CD14-positive monocyte (primary cell): Measurements from ENCODE around the gene NRM. TPM values are rescaled to one million over a fixed set of nuclear protein-coding genes. Genes with fewer than 3 reads are reported as not detected.

Source experiments
- DNase-seq, 3 donors: peaks; one replicate each; pipeline ENCODE4 v3.0.0-alpha.2; 2011 to 2022
- H2AFZ ChIP-seq: 2 replicates; pipeline ENCODE4 v1.6.0; 2012; ENCODE audit warnings: mild to moderate bottlenecking, low read depth, low read length, inconsistent platforms; ENCODE audit not compliant: insufficient read depth, poor library complexity, severe bottlenecking
- H3K27ac ChIP-seq, 2 donors: 1 replicate in 1 of 2; 2 replicates in 1 of 2; pipeline ENCODE4 v1.5.1; 2012 to 2013; ENCODE audit warnings: low read length in 2 of 2, control low read depth in 1 of 2, inconsistent platforms in 1 of 2, low read depth in 1 of 2, mild to moderate bottlenecking in 1 of 2
- H3K27me3 ChIP-seq, 2 donors: one replicate each; pipeline versions ENCODE4 v1.6.0 to v1.6.1; 2011 to 2013; ENCODE audit warnings: low read length in 2 of 2; ENCODE audit not compliant: control insufficient read depth in 2 of 2, insufficient read depth in 2 of 2
- H3K36me3 ChIP-seq, 2 donors: replicated peaks in 1 of 2; 1 replicate in 1 of 2; 2 replicates in 1 of 2; pipeline versions ENCODE4 v1.5.1 to v1.6.1; 2012 to 2013; ENCODE audit warnings: low read length in 2 of 2, control low read depth in 1 of 2, inconsistent platforms in 1 of 2, mild to moderate bottlenecking in 1 of 2; ENCODE audit not compliant: insufficient read depth in 2 of 2, control insufficient read depth in 1 of 2
- H3K4me1 ChIP-seq, 2 donors: 1 replicate in 1 of 2; 2 replicates in 1 of 2; pipeline versions ENCODE4 v1.5.1 to v1.6.1; 2012 to 2013; ENCODE audit warnings: low read length in 2 of 2, control low read depth in 1 of 2, inconsistent platforms in 1 of 2, mild to moderate bottlenecking in 1 of 2, moderate library complexity in 1 of 2; ENCODE audit not compliant: insufficient read depth in 2 of 2, control insufficient read depth in 1 of 2
- H3K4me2 ChIP-seq: replicated peaks from 2 replicates; pipeline ENCODE3; 2012; ENCODE audit warnings: low read length, moderate library complexity, mild to moderate bottlenecking; ENCODE audit not compliant: poor library complexity, severe bottlenecking; ENCODE audit errors: extremely low read depth
- H3K4me3 ChIP-seq, 3 experiments: fragments of 200-600 bp in 1 of 3; sonication (generic) in 1 of 3; replicated peaks in 1 of 3; 1 replicate in 2 of 3; 2 replicates in 1 of 3; pipeline ENCODE4 v1.5.1; 2011 to 2013; ENCODE audit warnings: low read length in 3 of 3, mild to moderate bottlenecking in 3 of 3, control low read depth in 2 of 3, low read depth in 2 of 3, inconsistent platforms in 1 of 3, moderate library complexity in 1 of 3
- H3K79me2 ChIP-seq: 2 replicates; pipeline ENCODE4 v1.6.0; 2012; ENCODE audit warnings: mild to moderate bottlenecking, control low read depth, inconsistent platforms, low read length, moderate library complexity; ENCODE audit not compliant: insufficient read depth
- H3K9ac ChIP-seq: 2 replicates; pipeline ENCODE4 v1.6.0; 2017; ENCODE audit warnings: low read length, mild to moderate bottlenecking; ENCODE audit not compliant: insufficient read depth, poor library complexity, severe bottlenecking
- H3K9me3 ChIP-seq, 2 donors: replicated peaks in 1 of 2; 1 replicate in 1 of 2; 2 replicates in 1 of 2; pipeline versions ENCODE4 v1.5.1 to v1.6.1; 2012 to 2013; ENCODE audit warnings: low read length in 2 of 2, control low read depth in 1 of 2; ENCODE audit not compliant: control insufficient read depth in 1 of 2, insufficient read depth in 1 of 2
- H4K20me1 ChIP-seq: 2 replicates; pipeline ENCODE4 v1.6.0; 2012; ENCODE audit warnings: mild to moderate bottlenecking, low read length, control low read depth, moderate library complexity; ENCODE audit not compliant: insufficient read depth
- H3K27ac Mint-ChIP-seq, 7 donors: one replicate each; pipeline ENCODE4 v1.8.0; 2020; ENCODE audit warnings: mild to moderate bottlenecking in 7 of 7, mixed read lengths in 7 of 7, moderate library complexity in 6 of 7, inconsistent platforms in 2 of 7
- H3K27me3 Mint-ChIP-seq, 3 donors: one replicate each; pipeline ENCODE4 v1.8.0; 2021 to 2022; ENCODE audit warnings: low read depth in 3 of 3, mild to moderate bottlenecking in 3 of 3, mixed read lengths in 3 of 3, moderate library complexity in 3 of 3, inconsistent platforms in 1 of 3
- H3K36me3 Mint-ChIP-seq, 2 donors: one replicate each; pipeline ENCODE4 v1.8.0; 2020; ENCODE audit warnings: mixed read lengths in 2 of 2, inconsistent platforms in 1 of 2, mild to moderate bottlenecking in 1 of 2
- H3K4me1 Mint-ChIP-seq: one replicate; pipeline ENCODE4 v1.8.0; 2020; ENCODE audit warnings: mild to moderate bottlenecking, mixed read lengths
- H3K4me3 Mint-ChIP-seq, 2 donors: one replicate each; pipeline ENCODE4 v1.8.0; 2020; ENCODE audit warnings: mild to moderate bottlenecking in 2 of 2, mixed read lengths in 2 of 2, moderate library complexity in 1 of 2
- H3K9me3 Mint-ChIP-seq, 7 donors: one replicate each; pipeline ENCODE4 v1.8.0; 2020 to 2022; ENCODE audit warnings: mixed read lengths in 7 of 7, mild to moderate bottlenecking in 6 of 7, moderate library complexity in 6 of 7, inconsistent platforms in 2 of 7
- WGBS: methylation state at CpG from one replicate; pipeline ENCODE4 v1.1.5; 2013; ENCODE audit warnings: missing lambda C conversion rate; ENCODE audit not compliant: insufficient coverage; 5-methylcytosine and 5-hydroxymethylcytosine counted together
- intact Hi-C, 2 donors: fragments of 100-400 bp; cut with micrococcal nuclease; formaldehyde crosslinking; loops; one replicate each; pipeline versions ENCODE4 v1.15.0 to v1.15.1; 2023
- polyA plus RNA-seq, 3 donors: library from polyadenylated mRNA; depleted of rRNA in 1 of 3; unstranded in 2 of 3; stranded (reverse) in 1 of 3; fragments of 300-500 nt in 2 of 3; fragments of >200 nt in 1 of 3; fragmentation: Illumina TruSeq in 2 of 3; gene quantifications; 1 replicate in 2 of 3; 2 replicates in 1 of 3; pipeline ENCODE4 v1.2.3, GENCODE V29; 2012 to 2021
- TF ChIP-seq, protein P1 (sequence below): fragments of 200-600 bp; IDR thresholded peaks from one replicate; pipeline ENCODE4 v1.8.0; 2022; ENCODE audit warnings: antibody characterized with exemption, mild to moderate bottlenecking

The NRM gene
- polyA plus RNA-seq, 3 donors, result 25.9 to 36.0 (median 35.0) TPM

DNA sequence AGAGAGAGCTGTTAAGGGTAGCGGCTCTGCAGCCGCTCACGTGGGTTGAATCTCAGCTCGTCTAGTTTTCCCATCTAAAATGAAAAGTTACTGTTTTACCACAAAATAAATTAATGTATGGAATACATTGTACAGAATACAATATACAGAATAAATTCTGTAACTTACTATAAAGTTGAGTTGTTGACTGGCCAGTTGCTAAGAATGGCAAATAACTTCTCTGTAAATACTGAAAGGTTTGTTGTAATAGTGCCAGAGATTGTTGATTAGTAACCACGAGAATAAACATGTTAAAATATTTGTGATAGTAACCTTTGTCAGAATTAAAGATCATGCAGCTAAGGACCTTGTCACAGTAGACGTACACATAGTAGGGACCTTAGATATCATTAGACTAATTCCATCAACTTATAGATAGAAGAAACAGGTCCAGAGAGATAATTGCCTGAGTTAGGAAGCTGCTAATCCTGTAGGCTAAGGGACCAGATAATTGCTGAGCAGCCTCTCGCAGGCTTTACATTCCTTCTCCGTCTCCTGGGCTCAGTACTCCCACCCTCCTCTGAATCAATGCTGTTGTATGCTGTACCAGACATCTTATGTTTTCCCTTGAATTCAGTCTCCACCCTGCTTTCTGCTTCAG, 544 bp upstream of the NRM start:
- Mint-ChIP-seq H3K4me3 (peak overlapping the region; percentile 88 to 97), H3K27me3 (peaks cover 0 to 4% (median 0%) of the 10 kb centered on the region in 3 donors), H3K9me3 (no peaks in the 10 kb centered on the region), H3K36me3 (peaks cover 4 to 6% of the 10 kb centered on the region in 2 donors), H3K4me1 (peaks cover 43% of the 10 kb centered on the region), H3K27ac (peak overlapping the region in 6 of 7 donors; percentile 70 to 98 (median 80))
- WGBS, result 93% methylated on average over 2 of the region's 8 CpGs
- intact Hi-C loops, result no loop called here
- H3K27ac ChIP-seq, result peak overlapping the region in 1 of 2 donors; percentile 99
- H2AFZ ChIP-seq, result peak overlapping the region; percentile 89
- H4K20me1 ChIP-seq, result peaks cover 2% of the 10 kb centered on the region
- TF ChIP-seq, protein P1, sequence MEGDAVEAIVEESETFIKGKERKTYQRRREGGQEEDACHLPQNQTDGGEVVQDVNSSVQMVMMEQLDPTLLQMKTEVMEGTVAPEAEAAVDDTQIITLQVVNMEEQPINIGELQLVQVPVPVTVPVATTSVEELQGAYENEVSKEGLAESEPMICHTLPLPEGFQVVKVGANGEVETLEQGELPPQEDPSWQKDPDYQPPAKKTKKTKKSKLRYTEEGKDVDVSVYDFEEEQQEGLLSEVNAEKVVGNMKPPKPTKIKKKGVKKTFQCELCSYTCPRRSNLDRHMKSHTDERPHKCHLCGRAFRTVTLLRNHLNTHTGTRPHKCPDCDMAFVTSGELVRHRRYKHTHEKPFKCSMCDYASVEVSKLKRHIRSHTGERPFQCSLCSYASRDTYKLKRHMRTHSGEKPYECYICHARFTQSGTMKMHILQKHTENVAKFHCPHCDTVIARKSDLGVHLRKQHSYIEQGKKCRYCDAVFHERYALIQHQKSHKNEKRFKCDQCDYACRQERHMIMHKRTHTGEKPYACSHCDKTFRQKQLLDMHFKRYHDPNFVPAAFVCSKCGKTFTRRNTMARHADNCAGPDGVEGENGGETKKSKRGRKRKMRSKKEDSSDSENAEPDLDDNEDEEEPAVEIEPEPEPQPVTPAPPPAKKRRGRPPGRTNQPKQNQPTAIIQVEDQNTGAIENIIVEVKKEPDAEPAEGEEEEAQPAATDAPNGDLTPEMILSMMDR, result no peak
- DNase-seq, result no peak
- H3K79me2 ChIP-seq, result peaks cover 40% of the 10 kb centered on the region
- no peaks in the 10 kb centered on the region for H3K9me3 ChIP-seq
- no peaks in the 10 kb centered on the region for H3K36me3 ChIP-seq
- H3K9ac ChIP-seq, result peak overlapping the region; percentile 66
- peaks cover 37 to 40% of the 10 kb centered on the region in 2 donors for H3K4me1 ChIP-seq
- peak overlapping the region; percentile 100 for H3K4me2 ChIP-seq
- H3K4me3 ChIP-seq, result peak overlapping the region; percentile 70 to 100 (median 95)
- no peaks in the 10 kb centered on the region for H3K27me3 ChIP-seq

GRCh38 chr6:30689985-30690384, 799 bp downstream of the NRM start:
- peak overlapping the region; percentile 93 to 99 (median 98) for H3K27ac Mint-ChIP-seq
- TF ChIP-seq, protein P1, result no peak
- Histone ChIP-seq H3K4me3 (peak overlapping the region; percentile 70 to 100 (median 95)), H3K36me3 (no peaks in the 10 kb centered on the region), H3K79me2 (peaks cover 54% of the 10 kb centered on the region), H2AFZ (peak overlapping the region; percentile 89), H3K27ac (peak overlapping the region; percentile 51 to 99), H3K27me3 (no peaks in the 10 kb centered on the region), H3K9ac (peak overlapping the region; percentile 66), H3K9me3 (no peaks in the 10 kb centered on the region), H3K4me2 (peak overlapping the region; percentile 100), H4K20me1 (peaks cover 14% of the 10 kb centered on the region), H3K4me1 (peaks cover 42 to 49% of the 10 kb centered on the region in 2 donors)
- no peaks in the 10 kb centered on the region for H3K9me3 Mint-ChIP-seq
- 61% methylated on average over 2 of the region's 4 CpGs for WGBS
- intact Hi-C loops, result no loop called here
- peaks cover 9 to 10% of the 10 kb centered on the region in 2 donors for H3K36me3 Mint-ChIP-seq
- DNase-seq, result no peak
- H3K4me3 Mint-ChIP-seq, result peak overlapping the region; percentile 97 to 99
- H3K4me1 Mint-ChIP-seq, result peaks cover 46% of the 10 kb centered on the region
- H3K27me3 Mint-ChIP-seq, result peaks cover 0 to 4% (median 0%) of the 10 kb centered on the region in 3 donors
